Measurements from ENCODE around the gene EIF4G3.

EIF4G3 gene

GRCh38 chr1:20983297-20983889 is 193.3 kb downstream of the EIF4G3 start:
- no peak for DNase-seq

- DNase-seq, result no peak
Observed at GRCh38 chr1:20982316-20982715, 194.4 kb downstream of the EIF4G3 start.

GRCh38 chr1:20981915-20982314 is 194.8 kb downstream of the EIF4G3 start:
- no peak for DNase-seq

- DNase-seq, result no peak
Observed at GRCh38 chr1:20980051-20980450, 196.6 kb downstream of the EIF4G3 start.

- DNase-seq, result no peak
Observed at GRCh38 chr1:20978413-20978812, 198.3 kb downstream of the EIF4G3 start.

- no peak for DNase-seq
Observed at GRCh38 chr1:20975668-20976067, 201.0 kb downstream of the EIF4G3 start.

- no peak for DNase-seq
Observed at GRCh38 chr1:20974951-20975350, 201.7 kb downstream of the EIF4G3 start.

GRCh38 chr1:20974069-20974468 is 202.6 kb downstream of the EIF4G3 start:
- DNase-seq, result no peak

GRCh38 chr1:20972855-20973254 is 203.8 kb downstream of the EIF4G3 start:
- DNase-seq, result no peak

- no peak for DNase-seq
Observed at GRCh38 chr1:20964540-20965484, 211.9 kb downstream of the EIF4G3 start.

- DNase-seq, result no peak
Observed at GRCh38 chr1:20962576-20963258, 214.0 kb downstream of the EIF4G3 start.

GRCh38 chr1:20958430-20958829 is 218.3 kb downstream of the EIF4G3 start:
- no peak for DNase-seq

- no peak for DNase-seq
Observed at GRCh38 chr1:20956272-20956671, 220.4 kb downstream of the EIF4G3 start.

GRCh38 chr1:20950679-20951078 is 226.0 kb downstream of the EIF4G3 start:
- DNase-seq, result no peak

GRCh38 chr1:20949871-20950590 is 226.7 kb downstream of the EIF4G3 start:
- DNase-seq, result no peak

GRCh38 chr1:20948101-20948500 is 228.6 kb downstream of the EIF4G3 start:
- DNase-seq, result no peak

GRCh38 chr1:20947409-20947808 is 229.3 kb downstream of the EIF4G3 start:
- DNase-seq, result no peak

- no peak for DNase-seq
Observed at GRCh38 chr1:20936621-20937020, 240.1 kb downstream of the EIF4G3 start.

- no peak for DNase-seq
Observed at GRCh38 chr1:20936216-20936615, 240.5 kb downstream of the EIF4G3 start.

- DNase-seq, result no peak
Observed at GRCh38 chr1:20935717-20936116, 241.0 kb downstream of the EIF4G3 start.

- no peak for DNase-seq
Observed at GRCh38 chr1:20932437-20932977, 244.2 kb downstream of the EIF4G3 start.

GRCh38 chr1:20931930-20932436 is 244.7 kb downstream of the EIF4G3 start:
- DNase-seq, result no peak
